B cell (primary cell): ENCODE results near the gene SFSWAP.
"Not testable (repeated sequence)": the region's sequence is repeated elsewhere in the genome, so short reads cannot be mapped to it uniquely, and the experiment has no call there.

Source experiments
- EZH2 ChIP-seq: IDR thresholded peaks from 2 replicates; pipeline ENCODE4 v1.6.1; 2012; ENCODE audit warnings: borderline replicate concordance, low read depth, mild to moderate bottlenecking, moderate library complexity, low read length; ENCODE audit not compliant: insufficient read depth, poor library complexity, severe bottlenecking
- TF ChIP-seq, protein P1 (sequence below): fragments of 200-600 bp; IDR thresholded peaks from one replicate; pipeline ENCODE4 v1.8.0; 2022; ENCODE audit warnings: antibody characterized with exemption, mild to moderate bottlenecking

DNA sequence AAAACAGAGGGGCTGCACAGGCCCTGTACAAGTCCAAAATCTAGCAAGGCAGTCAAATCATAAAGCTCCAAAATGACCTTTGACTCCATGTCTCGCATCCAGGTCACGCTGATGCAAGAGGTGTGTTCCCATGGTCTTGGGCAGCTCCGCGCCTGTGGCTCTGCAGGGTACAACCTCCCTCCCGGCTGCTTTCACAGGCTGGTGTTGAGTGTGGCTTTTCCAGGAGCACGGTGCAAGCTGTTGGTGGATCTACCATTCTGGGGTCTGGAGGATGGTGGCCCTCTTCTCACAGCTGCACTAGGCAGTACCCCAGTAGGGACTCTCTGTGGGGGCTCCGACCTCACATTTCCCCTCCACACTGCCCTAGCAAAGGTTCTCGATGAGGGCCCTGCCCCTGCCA is 32.5 kb downstream of the SFSWAP start:
- TF ChIP-seq, protein P1, sequence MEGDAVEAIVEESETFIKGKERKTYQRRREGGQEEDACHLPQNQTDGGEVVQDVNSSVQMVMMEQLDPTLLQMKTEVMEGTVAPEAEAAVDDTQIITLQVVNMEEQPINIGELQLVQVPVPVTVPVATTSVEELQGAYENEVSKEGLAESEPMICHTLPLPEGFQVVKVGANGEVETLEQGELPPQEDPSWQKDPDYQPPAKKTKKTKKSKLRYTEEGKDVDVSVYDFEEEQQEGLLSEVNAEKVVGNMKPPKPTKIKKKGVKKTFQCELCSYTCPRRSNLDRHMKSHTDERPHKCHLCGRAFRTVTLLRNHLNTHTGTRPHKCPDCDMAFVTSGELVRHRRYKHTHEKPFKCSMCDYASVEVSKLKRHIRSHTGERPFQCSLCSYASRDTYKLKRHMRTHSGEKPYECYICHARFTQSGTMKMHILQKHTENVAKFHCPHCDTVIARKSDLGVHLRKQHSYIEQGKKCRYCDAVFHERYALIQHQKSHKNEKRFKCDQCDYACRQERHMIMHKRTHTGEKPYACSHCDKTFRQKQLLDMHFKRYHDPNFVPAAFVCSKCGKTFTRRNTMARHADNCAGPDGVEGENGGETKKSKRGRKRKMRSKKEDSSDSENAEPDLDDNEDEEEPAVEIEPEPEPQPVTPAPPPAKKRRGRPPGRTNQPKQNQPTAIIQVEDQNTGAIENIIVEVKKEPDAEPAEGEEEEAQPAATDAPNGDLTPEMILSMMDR: not testable (repeated sequence)
- not testable (repeated sequence) for TF ChIP-seq EZH2
